Measurements from ENCODE around the gene PRAMEF25.
"Not testable (repeated sequence)": the region's sequence is repeated elsewhere in the genome, so short reads cannot be mapped to it uniquely, and the experiment has no call there.

Gene PRAMEF25
- 0 reads per million in 2 experiments for total RNA-seq

- DNase-seq (ENCODE audit: low read depth): not testable (repeated sequence)
Measured at GRCh38 chr1:13070474-13070873, at the start of gene PRAMEF25. TSS of gene PRAMEF25 (plus strand) at chr1:13070774. CDS start at chr1:13073694, 2,920 bp downstream.

GRCh38 chr1:13056475-13056874 lies 14.1 kb upstream of the PRAMEF25 start, which contains the start of gene PRAMEF27:
TSS of gene PRAMEF27 (minus strand) at chr1:13056575. CDS start at chr1:13053659, 2,916 bp downstream.
- DNase-seq (ENCODE audit: low read depth): not testable (repeated sequence)

GRCh38 chr1:13116754-13117153 lies 46.2 kb downstream of the PRAMEF25 start, which contains the start of gene HNRNPCL2:
TSS of gene HNRNPCL2 (minus strand) at chr1:13116854. CDS start at chr1:13116400, 454 bp downstream.
- not testable (repeated sequence) for DNase-seq (ENCODE audit: low read depth)
